HL-60 (cell line): Measurements from ENCODE around the gene RPAIN.

Experiments
- DNase-seq, 2 experiments: peaks; one replicate each; pipeline ENCODE4 v3.0.0-alpha.2; 2010 to 2020; ENCODE audit warnings: low read depth in 1 of 2, low spot score in 1 of 2
- H3K27ac ChIP-seq: fragments of 250-450 bp; sonication (Bioruptor Pico); replicated peaks from 2 replicates; pipeline ENCODE4 v1.5.1; 2020; ENCODE audit warnings: mild to moderate bottlenecking, moderate library complexity
- H3K27me3 ChIP-seq: fragments of 250-450 bp; sonication (Bioruptor Pico); 2 replicates; pipeline ENCODE4 v1.5.1; 2021; ENCODE audit warnings: mild to moderate bottlenecking, moderate library complexity; ENCODE audit not compliant: insufficient read depth, poor library complexity, severe bottlenecking
- H3K4me3 ChIP-seq: replicated peaks from 2 replicates; pipeline ENCODE4 v1.5.1; 2011; ENCODE audit warnings: mild to moderate bottlenecking, control low read depth, low read length; ENCODE audit not compliant: insufficient read depth
- CTCF ChIP-seq: IDR thresholded peaks from one replicate; pipeline ENCODE4 v1.5.1; 2011; ENCODE audit warnings: low read length, control low read depth, inconsistent platforms; ENCODE audit not compliant: insufficient read depth
- GABPA ChIP-seq: IDR thresholded peaks from 2 replicates; pipeline ENCODE4 v1.6.1; 2012; ENCODE audit warnings: low read depth
- POLR2AphosphoS5 ChIP-seq: IDR thresholded peaks from 2 replicates; pipeline ENCODE4 v1.6.1; 2012; ENCODE audit warnings: low read depth
- REST ChIP-seq: IDR thresholded peaks from 2 replicates; pipeline ENCODE4 v1.6.1; 2012; ENCODE audit warnings: low read depth; ENCODE audit not compliant: insufficient replicate concordance
- SPI1 ChIP-seq: IDR thresholded peaks from 2 replicates; pipeline ENCODE4 v1.6.1; 2012; ENCODE audit warnings: low read depth, mild to moderate bottlenecking, borderline replicate concordance

RPAIN gene

GRCh38 chr17:5480962-5481361 lies 61.0 kb downstream of the RPAIN start:
- DNase-seq, result no peak
- no peak overlapping the region for H3K4me3 ChIP-seq
- TF ChIP-seq POLR2AphosphoS5, result no peak
- no peak for TF ChIP-seq GABPA
- TF ChIP-seq REST, result no peak
- no peak for TF ChIP-seq SPI1
- no peak for TF ChIP-seq CTCF
- H3K27me3 ChIP-seq, result no peaks in the 10 kb centered on the region
- no peak overlapping the region for H3K27ac ChIP-seq

- H3K27me3 ChIP-seq, result no peaks in the 10 kb centered on the region
- TF ChIP-seq CTCF (no peak), SPI1 (no peak), REST (no peak), GABPA (no peak), POLR2AphosphoS5 (no peak)
- no peak overlapping the region for H3K27ac ChIP-seq
- H3K4me3 ChIP-seq, result no peak overlapping the region
- DNase-seq, result no peak
These were observed 61.5 kb downstream of the RPAIN start for GRCh38 chr17:5481451-5481850.
